AG04450 (cell line): ENCODE results near the gene ZNF37A. TPM values are rescaled to one million over a fixed set of nuclear protein-coding genes. Genes with fewer than 3 reads are reported as not detected.

Source experiments
- CTCF ChIA-PET: fragments of 300-600, 350-600 bp; formaldehyde crosslinking; extraction: SDS; loops from one replicate; lab custom pipeline; 2022; ENCODE audit warnings: antibody characterized with exemption, inconsistent platforms; lab: Charles Lee
- POLR2A ChIA-PET: fragments of 350-600 bp; formaldehyde crosslinking; extraction: SDS; loops from one replicate; lab custom pipeline; 2021; ENCODE audit warnings: antibody characterized with exemption, inconsistent platforms; lab: Yijun Ruan, JAX
- DNase-seq: peaks from one replicate; pipeline ENCODE4 v3.0.0-alpha.2; 2011; ENCODE audit warnings: low read depth, low spot score
- H3K27ac ChIP-seq: one replicate; pipeline ENCODE4 v1.5.1; 2012; ENCODE audit warnings: low read depth, low read length, control low read depth
- H3K27me3 ChIP-seq: one replicate; pipeline ENCODE4 v1.6.0; 2012; ENCODE audit warnings: low read length; ENCODE audit not compliant: control insufficient read depth, insufficient read depth
- H3K4me3 ChIP-seq: 2 replicates; pipeline ENCODE4 v1.5.1; 2011; ENCODE audit warnings: mild to moderate bottlenecking, low read depth, low read length, control low read depth
- H3K9me3 ChIP-seq: 2 replicates; pipeline ENCODE4 v1.5.1; 2012; ENCODE audit warnings: low read length; ENCODE audit not compliant: control insufficient read depth, insufficient read depth
- CTCF ChIP-seq: IDR thresholded peaks from 2 replicates; pipeline ENCODE4 v1.5.1; 2011; ENCODE audit warnings: low read depth, low read length, control low read depth, inconsistent platforms
- polyA plus RNA-seq: library from polyadenylated mRNA; depleted of rRNA; stranded (reverse); fragments of >200 nt; gene quantifications from 2 replicates; pipeline ENCODE4 v1.2.3, GENCODE V29; 2011

Gene ZNF37A
- polyA plus RNA-seq, 1 experiment = 10.7 TPM

DNA sequence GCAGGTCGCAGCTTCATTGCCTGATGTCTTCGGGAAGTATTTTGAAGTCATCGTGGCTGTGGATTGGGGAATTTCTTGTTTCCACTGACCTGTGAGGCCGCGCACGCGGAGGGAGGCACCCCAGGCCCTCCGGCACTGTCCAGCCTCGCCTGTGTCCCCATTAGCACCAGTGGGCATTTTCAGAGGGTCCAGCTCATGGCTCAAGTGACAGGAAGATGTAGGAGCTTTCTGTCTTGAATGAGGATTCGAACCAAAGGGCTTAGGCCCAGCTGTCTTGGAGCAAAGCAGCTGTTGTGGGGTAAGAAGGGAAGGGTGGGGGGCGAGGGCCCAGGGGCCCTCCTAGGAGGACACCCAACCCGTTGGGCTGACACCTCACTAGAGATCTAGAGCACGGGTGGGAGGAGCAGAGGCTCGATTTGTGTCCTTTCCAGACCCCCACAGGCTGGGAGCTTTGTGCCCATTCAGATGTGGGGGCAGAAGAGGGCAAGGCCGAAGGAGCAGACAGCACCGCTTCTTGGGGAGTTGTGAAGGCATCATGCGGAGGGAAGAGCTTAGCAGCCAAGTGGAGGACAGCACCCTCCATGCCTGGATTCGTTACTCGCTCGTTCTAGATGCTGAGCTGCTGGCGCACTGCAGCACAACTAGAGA is 914 bp downstream of the ZNF37A start:
- H3K9me3 ChIP-seq = no peaks in the 10 kb centered on the region; the same call in 1 of the 2 replicates
- no peak for TF ChIP-seq CTCF
- ChIA-PET CTCF (no interaction called here), POLR2A (no interaction called here)
- peak overlapping the region; percentile 87 for H3K4me3 ChIP-seq
- DNase-seq = no peak
- H3K27ac ChIP-seq = no peak overlapping the region
- no peaks in the 10 kb centered on the region for H3K27me3 ChIP-seq

DNA sequence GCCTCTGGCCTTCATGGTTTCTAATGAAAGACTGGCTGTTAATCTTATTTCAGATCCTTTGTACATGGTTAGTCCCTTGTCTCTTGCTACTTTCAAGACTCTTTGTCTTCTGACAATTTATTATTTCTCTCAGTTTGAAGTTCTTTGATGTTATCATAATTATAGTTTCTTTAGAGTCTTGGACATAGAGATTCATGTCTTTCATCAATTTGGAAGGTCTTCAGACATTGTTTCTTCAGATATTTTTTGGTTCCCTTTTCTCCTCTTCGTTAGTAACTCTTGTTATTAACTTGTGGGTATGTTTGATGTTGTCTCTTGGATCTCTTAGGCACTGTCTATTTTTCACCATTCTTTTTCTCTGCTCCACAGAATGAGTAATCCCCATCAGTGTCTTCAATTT is 8.7 kb downstream of the ZNF37A start:
- ChIA-PET POLR2A (no interaction called here), CTCF (interaction anchor here (1.2 kb wide), 1 partner anchor 126 kb away, joined by 6 read pairs; the partner anchor contains the start of gene ZNF25)
- H3K4me3 ChIP-seq = no peak overlapping the region
- TF ChIP-seq CTCF = no peak
- no peaks in the 10 kb centered on the region for H3K27me3 ChIP-seq
- H3K9me3 ChIP-seq = peaks cover 10% of the 10 kb centered on the region; the same call in 1 of the 2 replicates
- H3K27ac ChIP-seq = no peak overlapping the region
- DNase-seq = no peak

GRCh38 chr10:38103756-38104155 is 9.6 kb downstream of the ZNF37A start:
- CTCF ChIA-PET = interaction anchor here (1.2 kb wide), 1 partner anchor 127 kb away, joined by 6 read pairs; the partner anchor contains the start of gene ZNF25
- no peak for TF ChIP-seq CTCF
- peaks cover 10% of the 10 kb centered on the region; the same call in 1 of the 2 replicates for H3K9me3 ChIP-seq
- no peak overlapping the region for H3K4me3 ChIP-seq
- no peak overlapping the region for H3K27ac ChIP-seq
- POLR2A ChIA-PET = no interaction called here
- no peaks in the 10 kb centered on the region for H3K27me3 ChIP-seq
- DNase-seq = no peak

DNA sequence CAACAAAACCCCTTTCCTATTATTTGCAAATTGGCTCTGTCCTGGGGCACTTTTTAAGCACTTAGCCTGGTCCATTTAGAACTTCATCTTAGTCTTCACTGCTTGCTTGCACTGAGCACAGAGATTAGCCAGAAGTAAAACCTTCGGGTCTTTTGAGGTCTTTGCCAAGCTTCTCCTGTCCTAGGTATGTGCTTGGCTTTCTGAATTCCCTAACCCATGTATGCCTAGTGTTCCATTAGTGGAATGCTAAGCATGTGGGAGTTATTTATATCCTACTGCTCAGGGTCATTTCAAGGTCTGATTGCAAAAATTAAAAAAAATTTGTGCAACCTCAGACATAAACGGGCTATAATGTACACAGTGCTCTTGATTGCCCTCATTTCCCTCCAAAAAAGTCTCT is 18.0 kb downstream of the ZNF37A start:
- POLR2A ChIA-PET = no interaction called here
- CTCF ChIA-PET = no interaction called here
- H3K27me3 ChIP-seq = no peaks in the 10 kb centered on the region
- no peak for TF ChIP-seq CTCF
- no peak overlapping the region for H3K27ac ChIP-seq
- H3K4me3 ChIP-seq = no peak overlapping the region
- peaks cover 35% of the 10 kb centered on the region for H3K9me3 ChIP-seq
- no peak for DNase-seq

- no peak for DNase-seq
Measured at GRCh38 chr10:38118072-38118807, 24.1 kb downstream of the ZNF37A start.

More at GRCh38 chr10:38118072-38118807, 24.1 kb downstream of the ZNF37A start:
- Histone ChIP-seq H3K27me3 (no peaks in the 10 kb centered on the region), H3K27ac (no peak overlapping the region), H3K4me3 (no peak overlapping the region), H3K9me3 (peaks cover 48% of the 10 kb centered on the region)
- POLR2A ChIA-PET = no interaction called here
- no peak for TF ChIP-seq CTCF
- CTCF ChIA-PET = no interaction called here
